Adrenal gland (tissue), 5 donors: ENCODE results near the gene DEDD2.

Experiments
- CTCF ChIP-seq, 6 experiments: fragments of 450-650 bp in 4 of 6; fragments of 200-600 bp in 2 of 6; sonication (generic) in 1 of 6; IDR thresholded peaks; 1 replicate in 5 of 6; 2 replicates in 1 of 6; pipeline versions ENCODE4 v1.5.1 to v1.8.0; 2016 to 2021; ENCODE audit warnings: antibody characterized with exemption in 6 of 6, mild to moderate bottlenecking in 2 of 6, moderate library complexity in 1 of 6
- POLR2A ChIP-seq, 2 donors: fragments of 450-650 bp; IDR thresholded peaks; one replicate each; pipeline ENCODE4 v1.6.1; 2017; ENCODE audit warnings: antibody characterized with exemption in 2 of 2, mild to moderate bottlenecking in 2 of 2, moderate library complexity in 1 of 2
- donor health status: DM: no; HTN: no; CAD: no.

- no peak for TF ChIP-seq CTCF (IDR thresholded peaks at IDR 0.05)
- no peak for TF ChIP-seq POLR2A (IDR thresholded peaks at IDR 0.05)
Observed at GRCh38 chr19:42224940-42225717, 7.7 kb upstream of the DEDD2 start.
